NCI-H2081 treated with DMSO at 0.1 percent for 48 hours (cell line): ENCODE data around the gene TSEN2.
A peak's percentile ranks its signal among the peaks of the same experiment; 100 is the strongest.
"Not testable (repeated sequence)": the region's sequence is repeated elsewhere in the genome, so short reads cannot be mapped to it uniquely, and the experiment has no call there.

Experiments used
- DNase-seq: peaks from one replicate; lab custom pipeline; 2025; lab: John Stamatoyannopoulos, UW

TSEN2 gene

GRCh38 chr3:12484198-12484982, at the start of gene TSEN2:
TSEN2 (plus strand) TSS chr3:12484480; CDS start chr3:12489801, 5,321 bp downstream.
- peak; percentile 75 for DNase-seq

GRCh38 chr3:12436514-12437220, 47.6 kb upstream of the TSEN2 start:
- DNase-seq = no peak

GRCh38 chr3:12437221-12437605, 47.1 kb upstream of the TSEN2 start:
- DNase-seq = no peak

GRCh38 chr3:12437861-12438260, 46.4 kb upstream of the TSEN2 start:
- DNase-seq = no peak

- DNase-seq = no peak
Observed at GRCh38 chr3:12438318-12438717, 46.0 kb upstream of the TSEN2 start.

GRCh38 chr3:12439161-12439940, 44.9 kb upstream of the TSEN2 start:
- no peak for DNase-seq

- DNase-seq = no peak
Observed at GRCh38 chr3:12440927-12441714, 43.2 kb upstream of the TSEN2 start.

- DNase-seq = no peak
Observed at GRCh38 chr3:12442654-12443501, 41.4 kb upstream of the TSEN2 start.

- no peak for DNase-seq
Observed at GRCh38 chr3:12443781-12444522, 40.3 kb upstream of the TSEN2 start.

GRCh38 chr3:12444582-12445471, 39.5 kb upstream of the TSEN2 start:
- DNase-seq = no peak

GRCh38 chr3:12445523-12446240, 38.6 kb upstream of the TSEN2 start:
- DNase-seq = no peak

- no peak for DNase-seq
Observed at GRCh38 chr3:12446298-12446697, 38.0 kb upstream of the TSEN2 start.

- DNase-seq = no peak
Observed at GRCh38 chr3:12447075-12447474, 37.2 kb upstream of the TSEN2 start.

- DNase-seq = not testable (repeated sequence)
Observed at GRCh38 chr3:12448404-12449202, 35.7 kb upstream of the TSEN2 start.

- no peak for DNase-seq
Observed at GRCh38 chr3:12449889-12450682, 34.2 kb upstream of the TSEN2 start.

GRCh38 chr3:12451481-12451880, 32.8 kb upstream of the TSEN2 start:
- no peak for DNase-seq

GRCh38 chr3:12451960-12452359, 32.3 kb upstream of the TSEN2 start:
- DNase-seq = no peak
